ENCODE results near the gene WT1. TPM values are rescaled to one million over a fixed set of nuclear protein-coding genes. Genes with fewer than 3 reads are reported as not detected.

Gene WT1
- total RNA-seq, 1 donor from 2014 or later = not detected

DNA sequence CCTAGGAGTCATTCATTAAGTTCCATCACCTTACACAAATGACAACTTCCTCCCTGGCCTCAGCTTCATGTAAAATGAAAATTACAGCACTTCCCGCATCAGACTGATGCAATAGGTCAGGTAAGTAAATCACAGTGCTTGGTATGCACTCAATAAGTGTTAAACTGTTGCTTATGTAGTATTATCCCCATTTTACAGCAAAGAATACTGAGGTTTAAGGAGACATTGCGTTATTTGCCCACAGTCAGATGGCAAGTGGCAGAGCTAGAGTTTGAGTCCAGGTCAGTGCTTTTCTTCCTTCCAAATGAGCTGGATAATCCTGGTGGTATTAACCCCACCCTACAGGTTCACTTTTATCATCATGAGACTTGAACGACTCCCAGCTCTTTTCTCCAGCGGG lies 29.7 kb downstream of the WT1 start:
- no peak for DNase-seq (ENCODE audit: low spot score)
- no peaks in the 10 kb centered on the region for H3K9me3 Mint-ChIP-seq
- no peak overlapping the region for H3K4me3 Mint-ChIP-seq (ENCODE audit: low read depth)
- intact Hi-C loops (cut with micrococcal nuclease) = no loop called here
- H3K4me1 Mint-ChIP-seq (ENCODE audit: low read depth) = no peaks in the 10 kb centered on the region
- H3K36me3 Mint-ChIP-seq (ENCODE audit: low read depth) = no peaks in the 10 kb centered on the region
- H3K27me3 Mint-ChIP-seq (ENCODE audit: low read depth) = peaks cover 22% of the 10 kb centered on the region
- H3K27ac Mint-ChIP-seq = no peak overlapping the region

DNA sequence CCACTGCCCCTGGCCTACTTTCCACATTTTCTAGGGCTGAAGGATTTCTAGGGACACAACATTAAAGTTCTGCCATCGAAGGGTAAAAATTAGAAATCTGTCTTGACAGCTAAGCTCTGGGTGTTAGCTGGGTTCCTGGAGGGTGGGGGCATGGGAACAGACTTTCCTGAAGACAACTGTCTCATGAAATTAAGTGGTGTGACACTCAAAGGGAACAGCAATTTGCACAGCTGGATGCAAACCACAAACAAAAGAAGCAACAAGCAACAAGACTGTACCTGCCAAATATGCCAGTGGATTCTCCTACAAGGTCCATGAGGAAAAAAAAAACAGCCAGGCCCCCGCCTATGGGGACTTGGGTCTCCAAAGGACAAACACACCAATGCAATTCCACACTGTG lies 32.5 kb downstream of the WT1 start:
- no peaks in the 10 kb centered on the region for H3K9me3 Mint-ChIP-seq
- DNase-seq (ENCODE audit: low spot score) = no peak
- H3K27me3 Mint-ChIP-seq (ENCODE audit: low read depth) = peaks cover 16% of the 10 kb centered on the region
- H3K27ac Mint-ChIP-seq = no peak overlapping the region
- H3K36me3 Mint-ChIP-seq (ENCODE audit: low read depth) = no peaks in the 10 kb centered on the region
- intact Hi-C loops (cut with micrococcal nuclease) = no loop called here
- no peak overlapping the region for H3K4me3 Mint-ChIP-seq (ENCODE audit: low read depth)
- no peaks in the 10 kb centered on the region for H3K4me1 Mint-ChIP-seq (ENCODE audit: low read depth)

DNA sequence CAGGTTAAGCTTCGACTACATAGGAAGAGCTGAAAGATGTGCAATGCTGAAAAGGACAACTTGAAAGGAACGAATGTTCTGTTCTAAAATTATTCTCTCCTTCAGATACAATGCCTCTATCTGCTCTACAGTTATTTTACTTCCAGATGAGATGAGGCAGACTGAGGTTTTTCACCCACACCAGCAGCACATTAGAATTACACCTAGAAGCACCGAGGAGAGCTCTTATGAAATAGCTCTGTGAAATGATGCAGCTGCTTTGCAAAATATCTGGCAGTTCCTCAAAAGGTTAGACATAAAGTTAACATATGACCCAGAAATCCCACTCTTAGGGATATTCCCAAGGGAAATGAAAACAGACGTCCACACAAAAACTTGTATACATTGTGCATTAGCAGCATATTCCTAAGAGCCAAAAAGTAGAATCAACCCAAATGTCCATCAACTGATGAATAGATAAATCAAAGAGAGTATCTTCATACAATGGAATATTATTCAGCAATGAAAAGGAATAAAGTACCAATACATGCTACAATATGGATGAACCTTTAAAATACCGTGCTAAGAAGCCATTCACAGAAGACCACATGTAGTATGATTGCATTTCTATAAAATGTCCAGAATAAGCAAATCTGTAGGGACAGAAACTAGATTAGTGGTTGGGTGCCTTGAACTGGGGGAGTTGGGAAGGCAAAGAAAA lies 34.5 kb downstream of the WT1 start:
- Mint-ChIP-seq H3K36me3 (ENCODE audit: low read depth) (no peaks in the 10 kb centered on the region), H3K4me3 (ENCODE audit: low read depth) (no peak overlapping the region), H3K27ac (no peak overlapping the region), H3K4me1 (ENCODE audit: low read depth) (no peaks in the 10 kb centered on the region), H3K9me3 (no peaks in the 10 kb centered on the region), H3K27me3 (ENCODE audit: low read depth) (peaks cover 23% of the 10 kb centered on the region)
- no peak for DNase-seq (ENCODE audit: low spot score)
- intact Hi-C loops (cut with micrococcal nuclease) = no loop called here

DNA sequence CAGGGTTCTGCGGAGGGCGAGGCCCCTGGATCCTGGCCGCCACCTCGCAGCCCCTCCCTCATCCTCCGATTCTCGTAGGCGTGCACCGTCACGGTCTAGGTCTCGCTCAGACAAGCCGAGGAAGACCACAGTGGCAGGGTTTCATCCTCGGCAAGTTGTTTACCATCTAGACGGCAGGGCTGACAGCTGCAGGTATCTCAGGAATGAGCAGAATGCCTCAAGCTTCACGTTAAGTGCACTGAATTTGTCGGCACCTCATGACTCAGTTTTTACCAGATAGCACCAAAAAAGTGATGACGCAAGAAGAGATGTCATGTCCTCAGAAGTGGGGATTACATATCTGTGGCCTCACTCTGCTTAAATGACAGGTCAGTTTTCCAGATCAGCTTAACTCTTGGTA lies 35.1 kb downstream of the WT1 start:
- H3K36me3 Mint-ChIP-seq (ENCODE audit: low read depth) = no peaks in the 10 kb centered on the region
- no peak for DNase-seq (ENCODE audit: low spot score)
- H3K4me1 Mint-ChIP-seq (ENCODE audit: low read depth) = no peaks in the 10 kb centered on the region
- H3K27ac Mint-ChIP-seq = no peak overlapping the region
- H3K9me3 Mint-ChIP-seq = no peaks in the 10 kb centered on the region
- H3K27me3 Mint-ChIP-seq (ENCODE audit: low read depth) = peaks cover 27% of the 10 kb centered on the region
- intact Hi-C loops (cut with micrococcal nuclease) = no loop called here
- no peak overlapping the region for H3K4me3 Mint-ChIP-seq (ENCODE audit: low read depth)

DNA sequence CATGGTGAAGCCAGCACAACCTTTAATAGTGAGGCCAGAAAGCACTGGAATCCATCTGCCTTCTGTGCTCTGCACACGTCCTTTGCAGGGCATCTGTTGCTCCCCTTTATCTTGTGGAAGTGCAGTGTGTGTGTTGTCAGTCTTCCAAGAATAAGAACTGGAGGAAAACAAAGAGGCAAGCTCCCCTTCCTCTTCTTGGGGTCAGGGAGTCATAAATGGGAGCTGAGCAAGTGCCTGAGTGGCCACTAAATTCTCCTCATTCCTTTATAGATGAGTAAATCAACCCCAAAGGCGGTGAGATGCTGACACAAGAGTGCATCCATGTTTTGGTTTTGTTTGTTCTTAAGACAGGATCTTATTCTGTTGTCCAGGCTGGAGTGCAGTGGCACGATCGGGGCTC lies 38.3 kb downstream of the WT1 start:
- Mint-ChIP-seq H3K36me3 (ENCODE audit: low read depth) (no peaks in the 10 kb centered on the region), H3K4me3 (ENCODE audit: low read depth) (no peak overlapping the region), H3K9me3 (no peaks in the 10 kb centered on the region), H3K4me1 (ENCODE audit: low read depth) (peaks cover 2% of the 10 kb centered on the region), H3K27me3 (ENCODE audit: low read depth) (peaks cover 31% of the 10 kb centered on the region), H3K27ac (no peak overlapping the region)
- no peak for DNase-seq (ENCODE audit: low spot score)
- intact Hi-C loops (cut with micrococcal nuclease) = no loop called here

DNA sequence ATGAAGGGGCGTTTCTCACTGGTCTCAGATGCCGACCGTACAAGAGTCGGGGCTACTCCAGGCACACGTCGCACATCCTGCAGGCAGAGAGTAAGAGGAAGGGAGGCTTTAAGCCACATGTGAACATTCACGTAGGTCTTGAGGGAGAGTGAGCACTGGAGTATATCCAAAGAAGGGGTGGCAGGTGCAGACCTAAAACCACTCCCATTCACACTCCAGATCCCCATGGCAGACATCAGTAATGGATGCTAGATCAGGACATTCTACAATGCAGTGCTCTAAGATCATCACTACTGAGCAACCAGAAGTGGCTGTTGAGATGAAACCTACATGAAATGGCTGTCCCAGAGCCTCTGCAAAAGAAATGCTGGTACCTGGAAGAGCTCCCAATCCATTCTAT lies 39.0 kb downstream of the WT1 start:
- Mint-ChIP-seq H3K27ac (no peak overlapping the region), H3K36me3 (ENCODE audit: low read depth) (no peaks in the 10 kb centered on the region), H3K27me3 (ENCODE audit: low read depth) (peaks cover 31% of the 10 kb centered on the region), H3K4me3 (ENCODE audit: low read depth) (no peak overlapping the region), H3K9me3 (no peaks in the 10 kb centered on the region), H3K4me1 (ENCODE audit: low read depth) (peaks cover 2% of the 10 kb centered on the region)
- no peak for DNase-seq (ENCODE audit: low spot score)
- intact Hi-C loops (cut with micrococcal nuclease) = no loop called here

DNA sequence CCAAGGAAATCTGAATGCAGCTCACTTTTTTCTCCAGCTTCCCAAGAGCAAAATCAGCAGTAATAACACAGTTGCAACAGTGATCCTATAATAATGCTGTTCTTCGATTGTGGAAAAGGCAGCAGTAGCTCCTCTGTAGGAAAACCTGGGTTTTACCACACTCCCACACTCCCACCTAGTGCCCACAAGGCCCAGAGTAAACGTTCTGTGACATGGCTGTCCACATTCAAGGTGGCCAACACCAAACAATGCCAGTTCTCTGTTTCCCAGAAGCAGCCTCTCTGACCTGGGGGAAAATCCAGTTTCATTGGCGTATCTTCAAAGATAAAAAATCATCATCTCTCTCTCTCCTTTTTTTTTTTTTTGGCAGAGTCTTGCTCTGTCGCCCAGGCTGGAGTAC lies 40.2 kb downstream of the WT1 start:
- no peaks in the 10 kb centered on the region for H3K9me3 Mint-ChIP-seq
- peaks cover 2% of the 10 kb centered on the region for H3K4me1 Mint-ChIP-seq (ENCODE audit: low read depth)
- no peaks in the 10 kb centered on the region for H3K36me3 Mint-ChIP-seq (ENCODE audit: low read depth)
- intact Hi-C loops (cut with micrococcal nuclease) = no loop called here
- H3K27ac Mint-ChIP-seq = no peak overlapping the region
- no peak for DNase-seq (ENCODE audit: low spot score)
- H3K4me3 Mint-ChIP-seq (ENCODE audit: low read depth) = no peak overlapping the region
- peaks cover 30% of the 10 kb centered on the region for H3K27me3 Mint-ChIP-seq (ENCODE audit: low read depth)

DNA sequence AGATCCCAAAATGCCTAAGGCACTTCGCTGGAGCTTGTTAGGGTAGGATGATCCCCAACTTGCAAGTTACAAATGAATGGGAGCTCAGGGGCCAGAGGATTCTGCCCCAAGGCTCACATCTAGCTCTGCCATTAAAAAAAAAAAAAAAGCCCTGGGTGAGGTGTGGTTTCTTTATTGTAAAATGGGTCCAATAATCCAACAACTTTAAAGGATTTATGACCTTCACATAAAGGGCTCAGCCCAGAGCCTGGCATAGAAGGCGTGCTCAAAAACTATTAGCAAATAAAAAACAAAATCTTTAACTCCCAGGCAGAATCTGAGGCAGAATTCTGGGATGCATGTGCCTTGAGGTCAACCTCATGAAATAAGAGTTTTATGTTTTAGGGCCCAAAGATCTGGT lies 42.5 kb downstream of the WT1 start:
- intact Hi-C loops (cut with micrococcal nuclease) = no loop called here
- H3K4me3 Mint-ChIP-seq (ENCODE audit: low read depth) = no peak overlapping the region
- no peaks in the 10 kb centered on the region for H3K9me3 Mint-ChIP-seq
- H3K36me3 Mint-ChIP-seq (ENCODE audit: low read depth) = no peaks in the 10 kb centered on the region
- no peak for DNase-seq (ENCODE audit: low spot score)
- H3K27me3 Mint-ChIP-seq (ENCODE audit: low read depth) = peaks cover 45% of the 10 kb centered on the region
- no peak overlapping the region for H3K27ac Mint-ChIP-seq
- peaks cover 2% of the 10 kb centered on the region for H3K4me1 Mint-ChIP-seq (ENCODE audit: low read depth)

DNA sequence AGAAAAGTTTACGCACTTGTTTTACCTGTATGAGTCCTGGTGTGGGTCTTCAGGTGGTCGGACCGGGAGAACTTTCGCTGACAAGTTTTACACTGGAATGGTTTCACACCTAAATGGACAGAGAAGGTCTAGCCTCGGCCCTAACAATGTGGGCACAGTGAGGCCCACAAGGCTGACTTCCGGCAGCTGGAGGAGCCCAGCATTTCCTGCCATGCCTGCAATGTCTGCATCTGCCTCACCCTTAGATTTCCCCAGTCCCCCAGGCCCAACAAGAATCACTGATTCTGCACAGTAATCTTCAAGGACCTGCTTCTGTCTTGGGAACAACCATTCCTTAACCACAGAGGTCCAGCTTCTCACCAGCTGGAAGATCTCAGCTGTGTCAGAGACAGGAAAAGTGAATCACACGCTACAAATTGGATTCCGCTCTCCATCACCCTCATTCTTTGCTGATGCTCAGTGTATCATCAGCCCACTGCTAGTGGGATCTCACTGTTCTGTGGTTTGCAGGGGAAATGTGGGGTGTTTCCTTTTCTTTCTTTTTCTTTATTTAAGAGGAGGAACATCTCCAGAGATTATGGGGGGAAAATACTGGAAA lies 43.3 kb downstream of the WT1 start:
- DNase-seq (ENCODE audit: low spot score) = no peak
- Mint-ChIP-seq H3K27ac (no peak overlapping the region), H3K9me3 (no peaks in the 10 kb centered on the region), H3K4me3 (ENCODE audit: low read depth) (no peak overlapping the region), H3K27me3 (ENCODE audit: low read depth) (peaks cover 49% of the 10 kb centered on the region), H3K4me1 (ENCODE audit: low read depth) (peaks cover 2% of the 10 kb centered on the region), H3K36me3 (ENCODE audit: low read depth) (no peaks in the 10 kb centered on the region)
- intact Hi-C loops (cut with micrococcal nuclease) = no loop called here

DNA sequence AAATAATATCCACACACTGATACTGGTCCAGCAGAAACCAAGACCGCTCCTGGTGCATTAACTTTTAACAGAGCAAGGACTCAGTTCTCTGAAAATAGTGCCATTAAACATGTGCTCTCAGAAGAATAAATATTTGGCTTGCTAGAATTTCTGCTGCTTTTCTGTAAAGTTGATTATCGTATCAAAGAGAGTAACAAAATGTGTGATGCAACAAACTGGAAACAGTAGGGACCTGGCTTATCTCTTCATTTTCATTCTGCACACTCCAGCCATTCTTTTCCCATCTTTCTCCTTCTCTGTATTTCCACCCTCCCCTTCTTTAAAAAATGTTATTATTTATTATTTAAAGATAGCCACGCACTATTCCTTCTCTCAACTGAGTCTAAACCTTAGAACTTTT lies 43.9 kb downstream of the WT1 start:
- H3K4me3 Mint-ChIP-seq (ENCODE audit: low read depth) = no peak overlapping the region
- H3K9me3 Mint-ChIP-seq = no peaks in the 10 kb centered on the region
- H3K36me3 Mint-ChIP-seq (ENCODE audit: low read depth) = no peaks in the 10 kb centered on the region
- peaks cover 47% of the 10 kb centered on the region for H3K27me3 Mint-ChIP-seq (ENCODE audit: low read depth)
- intact Hi-C loops (cut with micrococcal nuclease) = no loop called here
- peaks cover 5% of the 10 kb centered on the region for H3K4me1 Mint-ChIP-seq (ENCODE audit: low read depth)
- DNase-seq (ENCODE audit: low spot score) = no peak
- H3K27ac Mint-ChIP-seq = no peak overlapping the region

DNA sequence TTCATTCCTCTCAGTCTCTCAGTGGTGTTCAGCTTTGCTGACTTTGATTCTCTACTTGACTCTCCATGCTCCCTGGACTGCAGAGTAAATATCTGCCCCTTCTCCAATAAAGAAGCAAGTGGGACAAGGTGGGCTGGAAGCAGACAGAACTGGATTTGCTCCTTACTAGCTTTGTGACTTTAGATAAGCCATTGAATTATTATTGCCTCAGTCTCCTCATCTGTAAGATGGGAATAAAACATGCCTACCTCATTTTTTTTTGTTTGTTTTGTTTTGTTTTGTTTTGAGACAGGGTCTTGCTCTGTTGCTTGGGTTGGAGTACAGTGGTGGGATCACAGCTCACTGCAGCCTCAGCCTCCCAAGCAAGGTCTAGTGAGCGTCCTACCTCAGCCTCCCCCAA lies 44.6 kb downstream of the WT1 start:
- Mint-ChIP-seq H3K27ac (no peak overlapping the region), H3K4me1 (ENCODE audit: low read depth) (peaks cover 5% of the 10 kb centered on the region), H3K36me3 (ENCODE audit: low read depth) (no peaks in the 10 kb centered on the region), H3K27me3 (ENCODE audit: low read depth) (peaks cover 43% of the 10 kb centered on the region), H3K4me3 (ENCODE audit: low read depth) (no peak overlapping the region), H3K9me3 (no peaks in the 10 kb centered on the region)
- no peak for DNase-seq (ENCODE audit: low spot score)
- intact Hi-C loops (cut with micrococcal nuclease) = no loop called here

DNA sequence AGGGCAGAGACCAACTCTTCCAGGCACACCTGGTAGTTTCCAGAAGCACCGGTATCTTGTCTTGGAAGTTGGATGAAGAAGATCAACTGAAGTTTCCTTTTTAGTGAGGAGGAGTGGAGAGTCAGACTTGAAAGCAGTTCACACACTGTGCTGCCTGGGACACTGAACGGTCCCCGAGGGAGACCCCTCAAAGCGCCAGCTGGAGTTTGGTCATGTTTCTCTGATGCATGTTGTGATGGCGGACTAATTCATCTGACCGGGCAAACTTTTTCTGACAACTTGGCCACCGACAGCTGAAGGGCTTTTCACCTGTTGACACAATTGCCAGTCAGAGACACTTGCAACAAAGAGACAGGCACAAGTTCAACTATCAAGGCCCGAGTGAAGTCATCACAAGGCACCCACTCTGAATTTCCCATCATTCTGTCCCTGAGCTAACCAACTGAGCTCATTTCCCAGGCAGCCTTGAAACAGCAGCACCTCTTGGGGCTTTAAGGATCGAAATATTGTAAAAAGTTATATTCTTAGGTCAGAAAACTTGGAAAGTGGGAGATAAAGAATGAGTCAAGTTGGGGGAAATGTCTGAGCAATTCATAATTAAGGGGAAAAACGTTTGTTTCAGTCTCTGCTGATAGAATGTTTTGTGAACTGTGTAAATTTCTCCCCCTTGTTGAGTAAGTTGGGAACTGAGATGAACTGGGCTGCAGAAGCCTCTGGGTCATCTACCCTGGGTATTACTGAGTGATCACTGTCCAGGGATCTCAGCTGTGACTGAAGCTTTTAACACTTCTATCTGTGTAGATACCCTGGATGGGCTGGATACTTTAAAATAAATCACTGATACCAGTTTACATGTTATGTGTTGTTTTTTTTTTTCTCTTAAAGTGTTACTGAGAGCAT lies 46.2 kb downstream of the WT1 start:
- H3K4me1 Mint-ChIP-seq (ENCODE audit: low read depth) = peaks cover 5% of the 10 kb centered on the region
- no peaks in the 10 kb centered on the region for H3K36me3 Mint-ChIP-seq (ENCODE audit: low read depth)
- intact Hi-C loops (cut with micrococcal nuclease) = no loop called here
- no peak overlapping the region for H3K27ac Mint-ChIP-seq
- no peak for DNase-seq (ENCODE audit: low spot score)
- no peak overlapping the region for H3K4me3 Mint-ChIP-seq (ENCODE audit: low read depth)
- no peaks in the 10 kb centered on the region for H3K9me3 Mint-ChIP-seq
- peaks cover 37% of the 10 kb centered on the region for H3K27me3 Mint-ChIP-seq (ENCODE audit: low read depth)

DNA sequence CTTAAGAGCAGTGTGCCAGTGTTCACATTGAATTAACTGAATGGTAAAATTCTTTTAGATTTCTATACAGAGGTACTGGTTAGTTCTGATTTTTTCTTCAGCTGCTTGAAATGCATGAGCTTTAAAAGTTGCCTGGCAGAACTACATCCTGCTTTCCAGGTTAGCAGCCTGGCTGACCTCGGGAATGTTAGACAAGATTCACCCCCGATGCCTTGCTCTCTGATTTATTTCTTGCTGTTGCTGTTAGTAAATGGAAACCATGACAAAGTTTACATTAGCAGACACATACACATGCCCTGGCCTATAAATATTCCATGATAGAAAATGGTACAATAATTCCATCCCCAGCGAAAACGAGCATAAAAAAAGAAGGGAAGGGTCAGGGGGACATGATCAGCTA lies 47.0 kb downstream of the WT1 start:
- intact Hi-C loops (cut with micrococcal nuclease) = no loop called here
- peaks cover 40% of the 10 kb centered on the region for H3K27me3 Mint-ChIP-seq (ENCODE audit: low read depth)
- H3K36me3 Mint-ChIP-seq (ENCODE audit: low read depth) = no peaks in the 10 kb centered on the region
- no peak for DNase-seq (ENCODE audit: low spot score)
- no peaks in the 10 kb centered on the region for H3K9me3 Mint-ChIP-seq
- H3K27ac Mint-ChIP-seq = no peak overlapping the region
- H3K4me3 Mint-ChIP-seq (ENCODE audit: low read depth) = no peak overlapping the region
- peaks cover 5% of the 10 kb centered on the region for H3K4me1 Mint-ChIP-seq (ENCODE audit: low read depth)

Data from activated T-helper 2 cell treated with anti-CD3 and anti-CD28 coated beads, Interferon-gamma antibody, Interleukin-2, Interleukin-4, amounts not matched to agents 10 μg/mL and 5 μg/mL and 100 μg/mL, durations not matched to agents 14 hours and 24 hours and 36 hours (primary cell).